SH-SY5Y (cell line): Measurements from ENCODE around the gene SNCG.

Experiments used
- GATA2 ChIP-seq: IDR thresholded peaks from 2 replicates; pipeline ENCODE4 v1.6.1; 2011; ENCODE audit warnings: mild to moderate bottlenecking, low read depth, low read length
- GATA3 ChIP-seq: IDR thresholded peaks from 2 replicates; pipeline ENCODE4 v1.6.1; 2011; ENCODE audit warnings: low read depth, mild to moderate bottlenecking, low read length, moderate library complexity

DNA sequence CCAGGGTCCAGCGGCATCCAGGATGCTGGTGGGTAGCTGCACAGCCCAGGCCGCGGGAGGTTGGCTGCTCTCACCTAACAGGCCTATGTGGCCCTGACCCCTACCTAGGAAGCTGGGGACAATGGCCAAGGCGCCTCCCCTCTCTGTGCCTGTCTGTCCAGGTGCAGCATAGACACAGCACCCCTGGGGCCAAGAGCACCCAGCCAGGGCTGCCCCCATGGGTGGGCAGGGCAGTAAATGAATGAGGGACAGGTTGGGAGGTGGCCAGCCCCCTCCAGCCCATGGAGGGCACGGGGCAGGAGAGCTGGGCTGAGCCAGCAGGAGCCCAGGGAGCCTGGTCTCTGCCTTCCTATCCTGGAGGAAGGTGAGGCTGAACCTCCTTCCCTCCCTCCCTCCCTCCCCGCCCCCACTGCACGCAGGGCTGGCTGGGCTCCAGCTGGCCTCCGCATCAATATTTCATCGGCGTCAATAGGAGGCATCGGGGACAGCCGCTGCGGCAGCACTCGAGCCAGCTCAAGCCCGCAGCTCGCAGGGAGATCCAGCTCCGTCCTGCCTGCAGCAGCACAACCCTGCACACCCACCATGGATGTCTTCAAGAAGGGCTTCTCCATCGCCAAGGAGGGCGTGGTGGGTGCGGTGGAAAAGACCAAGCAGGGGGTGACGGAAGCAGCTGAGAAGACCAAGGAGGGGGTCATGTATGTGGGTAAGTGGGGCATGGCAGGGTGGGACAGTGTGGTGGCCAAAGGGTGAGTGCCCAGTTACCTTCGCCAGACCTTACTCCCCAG is at the start of gene SNCG:
- TF ChIP-seq GATA2 = no peak
- TF ChIP-seq GATA3 = no peak
